ENCODE results near the gene CEP120.
"Not testable (repeated sequence)": the region's sequence is repeated elsewhere in the genome, so short reads cannot be mapped to it uniquely, and the experiment has no call there.

Gene CEP120

GRCh38 chr5:123414974-123415373, 8.2 kb downstream of the CEP120 start:
- H3K27me3 ChIP-seq (ENCODE audit: low read length): no peaks in the 10 kb centered on the region
- no peak for TF ChIP-seq EZH2phosphoT487 (conservative IDR thresholded peaks at IDR 0.05; ENCODE audit: low read length)
- no peak for TF ChIP-seq CTCF (IDR thresholded peaks at IDR 0.05; ENCODE audit: insufficient read depth, low read length, poor library complexity, severe bottlenecking)
- H3K36me3 ChIP-seq (ENCODE audit: low read length): peaks cover 33% of the 10 kb centered on the region
- H3K79me2 ChIP-seq (ENCODE audit: insufficient read depth, low read length): peaks cover 23% of the 10 kb centered on the region
- no peaks in the 10 kb centered on the region for H4K20me1 ChIP-seq (ENCODE audit: low read depth, low read length)
- H3K4me3 ChIP-seq (ENCODE audit: insufficient read depth, low read length, poor library complexity, severe bottlenecking): no peak overlapping the region
- H3K9ac ChIP-seq (ENCODE audit: low read length): no peak overlapping the region
- H3K9me2 ChIP-seq (replicated peaks; ENCODE audit: insufficient read depth, low read length): no peaks in the 10 kb centered on the region
- H3K27ac ChIP-seq (ENCODE audit: low read depth, low read length): no peak overlapping the region
- peaks cover 8% of the 10 kb centered on the region; the same call in 1 of the 2 replicates for H3F3A ChIP-seq (ENCODE audit: insufficient read depth)
- no peak overlapping the region for H3K4me2 ChIP-seq (ENCODE audit: low read depth, low read length, poor library complexity, severe bottlenecking)
- no peaks in the 10 kb centered on the region for H3K9me3 ChIP-seq (ENCODE audit: insufficient read depth, low read length)
- no peak overlapping the region for H2AFZ ChIP-seq (ENCODE audit: low read depth, low read length, severe bottlenecking)

GRCh38 chr5:123412206-123412605, 11.0 kb downstream of the CEP120 start:
- Histone ChIP-seq H3K36me3 (ENCODE audit: low read length) (peaks cover 37% of the 10 kb centered on the region), H3K9me2 (replicated peaks; ENCODE audit: insufficient read depth, low read length) (no peaks in the 10 kb centered on the region), H3F3A (ENCODE audit: insufficient read depth) (peaks cover 5% of the 10 kb centered on the region; the same call in 1 of the 2 replicates), H3K27ac (ENCODE audit: low read depth, low read length) (no peak overlapping the region), H3K79me2 (ENCODE audit: insufficient read depth, low read length) (0 out of 2 replicates have a peak, but pooled peaks cover 10% of the 10 kb centered on the region), H3K4me3 (ENCODE audit: insufficient read depth, low read length, poor library complexity, severe bottlenecking) (no peak overlapping the region), H3K9ac (ENCODE audit: low read length) (no peak overlapping the region), H2AFZ (ENCODE audit: low read depth, low read length, severe bottlenecking) (no peak overlapping the region), H3K9me3 (ENCODE audit: insufficient read depth, low read length) (no peaks in the 10 kb centered on the region), H3K4me2 (ENCODE audit: low read depth, low read length, poor library complexity, severe bottlenecking) (no peak overlapping the region), H3K27me3 (ENCODE audit: low read length) (no peaks in the 10 kb centered on the region), H4K20me1 (ENCODE audit: low read depth, low read length) (no peaks in the 10 kb centered on the region)
- TF ChIP-seq CTCF (IDR thresholded peaks at IDR 0.05; ENCODE audit: insufficient read depth, low read length, poor library complexity, severe bottlenecking) (no peak), EZH2phosphoT487 (conservative IDR thresholded peaks at IDR 0.05; ENCODE audit: low read length) (no peak)

- not testable (repeated sequence) for H4K20me1 ChIP-seq (ENCODE audit: low read depth, low read length); H3K4me2 ChIP-seq (ENCODE audit: low read depth, low read length, poor library complexity, severe bottlenecking); H2AFZ ChIP-seq (ENCODE audit: low read depth, low read length, severe bottlenecking); H3K27me3 ChIP-seq (ENCODE audit: low read length); H3K79me2 ChIP-seq (ENCODE audit: insufficient read depth, low read length); H3K9ac ChIP-seq (ENCODE audit: low read length); H3K9me2 ChIP-seq (replicated peaks; ENCODE audit: insufficient read depth, low read length); H3K4me3 ChIP-seq (ENCODE audit: insufficient read depth, low read length, poor library complexity, severe bottlenecking); H3K27ac ChIP-seq (ENCODE audit: low read depth, low read length); H3K9me3 ChIP-seq (ENCODE audit: insufficient read depth, low read length)
- Histone ChIP-seq H3K36me3 (ENCODE audit: low read length) (peaks cover 13% of the 10 kb centered on the region; the same call in 1 of the 2 replicates), H3F3A (ENCODE audit: insufficient read depth) (peaks cover 14% of the 10 kb centered on the region; the same call in 1 of the 2 replicates)
These were observed 21.2 kb downstream of the CEP120 start for GRCh38 chr5:123401999-123402398.

DNA sequence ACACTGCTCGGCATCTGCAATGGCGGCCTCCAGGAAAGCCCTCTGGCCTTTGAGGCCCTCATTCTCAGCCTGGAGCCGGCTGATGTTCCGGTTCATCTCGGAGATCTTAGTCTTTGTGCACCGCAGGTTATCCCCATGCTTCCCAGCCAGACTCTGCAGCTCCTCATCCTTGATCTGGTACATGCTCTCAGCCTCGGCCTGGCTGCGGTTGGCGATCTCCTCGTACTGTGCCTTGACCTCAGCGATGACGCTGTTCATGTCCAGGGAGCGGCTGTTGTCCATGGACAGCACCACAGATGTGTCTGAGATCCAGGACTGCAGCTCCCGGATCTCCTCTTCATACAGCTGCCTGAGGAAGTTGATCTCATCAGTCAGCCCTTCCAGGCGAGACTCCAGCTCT, 21.9 kb downstream of the CEP120 start:
- H4K20me1 ChIP-seq (ENCODE audit: low read depth, low read length): no peaks in the 10 kb centered on the region
- no peaks in the 10 kb centered on the region; the same call in 1 of the 2 replicates for H3K79me2 ChIP-seq (ENCODE audit: insufficient read depth, low read length)
- TF ChIP-seq EZH2phosphoT487 (conservative IDR thresholded peaks at IDR 0.05; ENCODE audit: low read length): no peak
- no peak for TF ChIP-seq CTCF (IDR thresholded peaks at IDR 0.05; ENCODE audit: insufficient read depth, low read length, poor library complexity, severe bottlenecking)
- H3K27ac ChIP-seq (ENCODE audit: low read depth, low read length): no peak overlapping the region
- H3K4me3 ChIP-seq (ENCODE audit: insufficient read depth, low read length, poor library complexity, severe bottlenecking): no peak overlapping the region
- no peaks in the 10 kb centered on the region for H3K9me3 ChIP-seq (ENCODE audit: insufficient read depth, low read length)
- no peak overlapping the region for H3K9ac ChIP-seq (ENCODE audit: low read length)
- peaks cover 14% of the 10 kb centered on the region; the same call in 1 of the 2 replicates for H3F3A ChIP-seq (ENCODE audit: insufficient read depth)
- H3K9me2 ChIP-seq (replicated peaks; ENCODE audit: insufficient read depth, low read length): no peaks in the 10 kb centered on the region
- no peaks in the 10 kb centered on the region for H3K27me3 ChIP-seq (ENCODE audit: low read length)
- peaks cover 19% of the 10 kb centered on the region; the same call in 1 of the 2 replicates for H3K36me3 ChIP-seq (ENCODE audit: low read length)
- no peak overlapping the region for H3K4me2 ChIP-seq (ENCODE audit: low read depth, low read length, poor library complexity, severe bottlenecking)
- no peak overlapping the region for H2AFZ ChIP-seq (ENCODE audit: low read depth, low read length, severe bottlenecking)

DNA sequence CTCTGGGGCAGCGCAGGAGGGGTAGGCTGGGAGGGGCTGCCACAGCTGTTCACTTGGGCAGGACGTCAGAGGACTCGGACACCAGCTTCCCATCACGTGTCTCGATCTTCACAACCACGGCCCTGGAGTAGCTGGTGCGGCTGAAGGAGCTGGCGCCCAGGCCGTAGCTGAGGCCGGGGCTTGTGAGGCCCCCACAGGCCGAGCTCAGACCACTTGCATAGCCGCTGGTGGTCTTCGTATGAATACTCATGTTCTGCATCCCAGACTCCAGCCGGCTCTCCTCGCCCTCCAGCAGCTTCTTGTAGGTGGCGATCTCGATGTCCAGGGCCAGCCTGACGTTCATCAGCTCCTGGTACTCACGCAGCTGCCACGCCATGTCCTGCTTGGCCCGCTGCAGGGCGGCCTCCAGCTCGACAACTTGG, 22.3 kb downstream of the CEP120 start:
- H3K27me3 ChIP-seq (ENCODE audit: low read length); H2AFZ ChIP-seq (ENCODE audit: low read depth, low read length, severe bottlenecking); H3K9ac ChIP-seq (ENCODE audit: low read length); H3K4me2 ChIP-seq (ENCODE audit: low read depth, low read length, poor library complexity, severe bottlenecking); H3K4me3 ChIP-seq (ENCODE audit: insufficient read depth, low read length, poor library complexity, severe bottlenecking); H3K27ac ChIP-seq (ENCODE audit: low read depth, low read length); H3K79me2 ChIP-seq (ENCODE audit: insufficient read depth, low read length); H3K9me3 ChIP-seq (ENCODE audit: insufficient read depth, low read length); H4K20me1 ChIP-seq (ENCODE audit: low read depth, low read length); H3K9me2 ChIP-seq (replicated peaks; ENCODE audit: insufficient read depth, low read length): not testable (repeated sequence)
- Histone ChIP-seq H3F3A (ENCODE audit: insufficient read depth) (peaks cover 14% of the 10 kb centered on the region; the same call in 1 of the 2 replicates), H3K36me3 (ENCODE audit: low read length) (peaks cover 19% of the 10 kb centered on the region; the same call in 1 of the 2 replicates)
